ENCODE measurements around the gene FAT4.

Gene FAT4

DNA sequence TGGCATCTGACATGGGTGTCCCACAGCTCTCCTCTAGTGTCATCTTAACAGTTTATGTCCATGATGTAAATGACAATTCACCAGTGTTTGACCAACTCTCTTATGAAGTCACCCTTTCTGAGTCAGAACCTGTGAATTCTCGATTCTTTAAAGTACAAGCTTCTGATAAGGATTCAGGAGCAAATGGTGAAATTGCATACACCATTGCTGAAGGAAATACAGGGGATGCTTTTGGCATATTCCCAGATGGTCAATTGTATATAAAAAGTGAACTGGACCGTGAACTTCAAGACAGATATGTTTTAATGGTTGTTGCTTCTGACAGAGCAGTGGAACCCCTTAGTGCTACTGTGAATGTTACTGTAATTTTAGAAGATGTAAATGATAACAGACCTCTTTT lies 4.6 kb downstream of the FAT4 start:
- DNase-seq: no peak

DNA sequence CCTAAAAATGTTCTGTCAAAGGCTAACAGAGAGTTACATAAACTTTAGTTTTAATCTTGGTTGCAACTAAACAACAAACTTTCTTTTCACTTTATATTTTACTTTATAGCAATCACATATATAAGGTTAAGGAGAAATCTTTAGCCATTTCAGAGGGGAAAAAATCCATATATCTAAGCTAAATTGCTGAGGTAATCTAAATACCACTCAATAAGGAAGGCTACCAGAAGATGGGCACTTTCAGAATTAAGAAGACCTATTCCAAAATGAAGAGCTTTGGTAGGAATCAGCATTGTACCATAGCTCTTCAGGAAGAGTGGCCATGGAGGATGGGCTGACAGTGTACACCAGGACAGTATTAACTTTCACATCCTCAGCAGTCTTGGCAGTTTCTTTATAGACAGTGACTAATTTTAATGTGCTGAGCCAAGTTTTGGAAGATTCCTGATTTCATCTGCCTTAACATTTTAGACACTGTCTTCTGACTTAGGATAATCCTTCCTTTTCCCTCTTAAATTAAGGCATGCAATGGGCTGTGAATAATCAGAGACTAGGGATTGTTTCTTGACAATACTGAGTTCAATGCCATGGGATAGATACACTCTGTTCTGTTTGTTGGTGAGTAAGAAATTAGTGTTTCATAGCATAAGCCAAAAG lies 7.1 kb downstream of the FAT4 start:
- DNase-seq: no peak

DNA sequence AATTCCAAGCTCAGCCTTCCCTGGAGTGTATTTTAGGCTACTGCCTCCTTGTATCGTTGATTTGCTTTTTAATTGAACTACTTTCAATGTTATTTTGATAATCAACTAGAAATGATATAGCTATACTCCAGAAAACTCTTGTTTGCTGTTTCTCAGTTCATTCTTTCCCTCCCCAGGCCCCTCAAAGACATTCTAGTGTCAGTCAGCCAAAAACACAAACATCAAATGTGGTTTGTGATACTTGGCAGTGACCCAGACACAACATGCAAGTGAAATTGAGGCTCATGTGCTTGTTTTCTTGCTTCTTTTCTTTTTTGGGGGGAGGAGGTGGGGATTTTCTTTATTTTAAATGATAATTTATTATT lies 7.6 kb downstream of the FAT4 start:
- no peak for DNase-seq

DNA sequence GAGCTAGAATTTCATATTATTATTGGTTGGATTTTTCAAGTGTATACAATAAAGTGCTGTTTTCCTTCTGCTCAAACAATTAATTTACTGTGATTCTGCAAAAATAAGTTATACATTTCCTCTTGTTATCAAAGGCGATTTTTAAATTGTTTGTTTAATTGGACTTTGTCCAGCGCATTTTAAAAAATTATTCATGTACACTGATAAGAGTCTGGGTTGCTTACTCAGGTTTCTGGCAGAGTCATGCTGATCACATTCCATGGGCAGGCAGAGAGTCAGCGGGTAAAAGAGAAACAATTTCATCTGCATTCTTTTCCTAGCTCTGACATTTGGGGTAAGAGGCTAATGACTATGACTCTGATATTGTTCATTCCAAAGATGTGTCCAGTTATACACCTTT lies 8.9 kb downstream of the FAT4 start:
- DNase-seq: no peak

DNA sequence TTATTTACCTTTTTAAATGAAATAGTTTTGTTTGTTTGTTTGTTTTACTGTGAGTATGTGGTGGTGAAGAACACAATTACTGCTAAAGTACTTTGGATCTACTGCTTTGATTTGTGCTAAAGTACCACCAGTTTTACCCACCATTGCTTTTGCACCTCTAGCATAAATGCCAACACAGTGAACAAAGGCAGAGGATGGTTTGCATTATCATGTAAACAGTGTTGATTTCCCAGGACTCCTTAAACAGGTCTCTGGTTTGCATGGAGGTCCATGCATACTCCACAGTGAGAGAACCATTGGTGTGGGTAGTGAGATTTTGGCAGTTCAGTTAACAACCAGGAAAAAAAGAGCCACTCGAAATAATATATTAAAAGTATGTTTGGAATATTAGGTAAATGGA lies 11.0 kb downstream of the FAT4 start:
- DNase-seq: no peak

DNA sequence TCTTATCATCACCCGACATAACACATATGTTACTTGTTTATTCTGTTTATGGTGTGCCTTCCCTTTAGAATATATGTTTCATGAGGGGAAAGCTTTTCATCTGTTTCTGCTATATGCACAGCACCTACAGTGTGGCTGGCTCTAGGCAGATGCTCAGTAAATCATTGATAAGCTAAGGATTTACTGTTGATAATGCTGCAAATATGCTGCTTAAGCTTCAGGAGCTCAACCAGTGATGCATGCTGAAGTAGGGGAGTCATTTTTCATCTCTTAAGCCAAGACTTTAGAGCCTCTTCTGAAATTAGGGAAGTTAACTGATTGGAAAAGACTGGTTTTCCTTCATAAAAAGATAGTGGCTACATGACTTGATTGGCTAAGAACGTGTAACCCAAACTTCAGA lies 16.4 kb downstream of the FAT4 start:
- DNase-seq: no peak

DNA sequence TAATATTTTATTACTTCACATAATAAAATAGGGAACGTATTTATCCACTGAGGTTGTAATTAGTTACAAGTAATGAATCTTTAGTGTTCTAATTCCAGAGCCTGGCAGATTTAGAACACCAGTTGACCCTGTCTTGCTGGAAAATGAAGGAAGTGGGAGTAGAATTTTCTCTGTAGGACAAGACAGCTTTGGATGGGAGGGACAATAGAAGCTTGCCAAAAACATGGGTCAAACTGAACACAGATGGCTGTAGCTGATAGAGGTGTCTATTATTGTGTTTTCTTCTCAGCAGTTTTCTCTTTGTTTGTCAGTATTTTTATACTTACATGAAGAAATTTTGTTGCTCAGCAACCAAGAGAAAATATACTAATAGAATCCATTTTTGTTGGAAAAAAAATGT lies 20.2 kb downstream of the FAT4 start:
- DNase-seq: no peak

DNA sequence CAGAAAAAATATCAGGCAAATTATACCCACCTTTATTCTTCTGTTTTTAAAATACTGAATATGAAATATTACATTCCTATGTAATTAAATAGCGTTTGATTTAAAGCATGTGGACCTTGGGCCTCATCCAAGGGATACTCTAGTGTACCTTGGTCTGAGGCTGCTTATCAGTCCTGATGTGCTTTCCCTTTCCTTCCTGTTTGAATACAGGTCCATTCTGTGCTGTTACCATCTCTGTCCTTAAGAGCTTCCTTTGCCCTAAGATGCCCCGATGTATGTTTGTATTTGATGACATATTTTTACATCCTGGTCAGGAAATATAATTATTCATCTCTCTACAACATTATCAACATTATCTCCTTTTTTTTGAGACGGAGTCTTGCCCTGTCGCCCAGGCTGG lies 24.1 kb downstream of the FAT4 start:
- DNase-seq: no peak

DNA sequence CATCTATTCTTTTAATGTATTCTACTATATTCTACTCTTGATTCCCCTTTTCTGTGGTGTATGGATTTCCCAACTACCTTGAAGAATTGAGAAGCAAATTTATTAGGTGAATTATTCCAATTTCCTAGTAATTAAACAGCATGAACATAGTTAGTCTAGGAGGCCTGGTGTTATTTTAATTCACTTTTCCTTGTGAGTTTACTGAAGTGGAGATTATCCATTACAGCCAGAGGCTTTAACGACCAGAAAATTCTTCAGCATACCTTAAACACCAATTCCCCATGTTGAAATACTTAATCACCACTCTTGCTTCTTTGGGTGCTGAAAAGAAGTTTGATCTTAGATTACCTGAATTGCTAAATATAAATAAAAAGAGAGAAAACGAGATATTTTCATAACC lies 29.4 kb downstream of the FAT4 start:
- DNase-seq: no peak

DNA sequence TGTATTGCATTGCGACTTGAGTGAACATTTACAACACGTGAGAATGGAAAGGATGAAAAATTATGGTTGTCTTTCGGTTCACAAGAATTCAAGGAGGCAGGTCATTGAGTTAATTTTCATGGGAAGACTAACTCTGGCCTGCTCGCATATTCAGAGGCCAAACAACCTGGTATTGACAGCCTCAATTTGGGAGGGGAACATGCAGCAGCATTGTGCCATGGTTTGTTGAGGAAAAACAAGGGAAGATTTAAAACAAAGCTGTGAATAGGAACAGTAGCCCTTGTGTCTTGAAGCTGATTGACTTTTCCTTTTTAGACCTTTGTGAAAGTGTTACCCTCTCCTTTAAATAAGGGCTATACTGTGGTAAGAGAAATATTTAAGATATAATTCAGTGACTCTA lies 31.9 kb downstream of the FAT4 start:
- no peak for DNase-seq

DNA sequence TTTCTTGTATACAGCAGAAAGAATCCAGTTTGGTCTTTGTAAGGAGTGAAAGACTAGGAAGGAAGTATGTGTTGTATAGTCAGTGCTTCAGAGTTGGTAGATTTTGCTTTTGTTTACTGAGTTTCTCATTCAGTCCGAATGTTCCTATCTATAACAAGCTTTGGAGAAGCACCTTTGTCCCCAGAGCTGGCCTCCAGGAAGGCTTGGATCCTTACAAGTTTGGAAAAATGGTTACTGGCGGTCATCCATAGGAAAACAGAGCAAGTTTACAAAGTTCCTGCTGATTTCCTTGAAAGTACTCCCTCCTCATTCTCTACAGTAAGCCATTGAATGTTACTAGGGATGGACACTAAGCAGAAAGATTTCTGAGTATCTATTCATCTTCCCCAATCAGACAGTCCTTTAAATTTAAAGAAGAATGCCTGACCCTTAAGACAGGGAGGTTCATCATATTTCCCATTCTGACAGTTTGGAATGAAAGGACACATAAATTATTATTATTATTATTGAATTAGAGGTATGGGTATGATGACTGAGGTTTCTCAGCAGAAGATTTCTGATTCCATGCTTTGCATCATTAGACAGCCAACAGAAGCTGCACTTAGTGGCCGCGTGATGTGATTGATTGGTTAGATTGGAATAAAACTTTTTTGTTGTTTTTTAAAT lies 35.8 kb downstream of the FAT4 start:
- DNase-seq: no peak

DNA sequence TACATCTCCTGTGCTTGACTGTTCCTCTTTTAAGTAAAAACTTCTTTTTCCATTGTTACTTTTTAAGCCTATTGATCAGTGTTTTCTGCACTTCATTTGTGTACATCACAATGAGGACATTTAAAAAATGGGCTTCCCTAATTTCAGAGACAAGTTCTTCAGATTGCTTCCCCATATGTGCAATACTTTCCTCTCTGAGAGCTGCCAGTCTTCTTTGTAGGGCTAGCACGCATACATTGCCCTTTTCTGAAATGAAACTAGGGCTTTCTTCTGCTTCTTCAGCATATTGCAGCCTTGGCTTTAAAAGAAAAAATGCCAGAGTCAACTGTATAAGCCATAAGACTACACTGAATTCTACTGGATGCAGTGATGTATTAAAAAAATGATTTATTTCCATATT lies 37.8 kb downstream of the FAT4 start:
- DNase-seq: no peak

DNA sequence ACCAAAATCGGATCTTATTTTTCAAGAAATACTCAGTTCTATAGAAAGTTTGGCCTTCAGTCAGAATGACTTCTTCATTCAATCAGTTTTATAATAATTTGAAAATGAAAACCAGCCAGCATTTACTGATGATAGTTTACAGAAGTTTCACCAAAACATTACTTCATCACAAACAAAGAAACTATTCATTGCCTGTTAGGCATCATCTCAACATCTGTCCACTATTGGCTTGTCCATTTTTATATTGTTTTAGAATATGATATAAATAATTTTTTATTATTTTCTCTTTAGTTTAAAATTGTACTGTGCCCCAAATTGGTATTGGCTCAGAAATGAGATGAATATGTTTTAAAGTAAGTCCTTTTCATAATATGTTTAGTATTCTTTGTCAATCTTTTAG lies 38.4 kb downstream of the FAT4 start:
- no peak for DNase-seq

DNA sequence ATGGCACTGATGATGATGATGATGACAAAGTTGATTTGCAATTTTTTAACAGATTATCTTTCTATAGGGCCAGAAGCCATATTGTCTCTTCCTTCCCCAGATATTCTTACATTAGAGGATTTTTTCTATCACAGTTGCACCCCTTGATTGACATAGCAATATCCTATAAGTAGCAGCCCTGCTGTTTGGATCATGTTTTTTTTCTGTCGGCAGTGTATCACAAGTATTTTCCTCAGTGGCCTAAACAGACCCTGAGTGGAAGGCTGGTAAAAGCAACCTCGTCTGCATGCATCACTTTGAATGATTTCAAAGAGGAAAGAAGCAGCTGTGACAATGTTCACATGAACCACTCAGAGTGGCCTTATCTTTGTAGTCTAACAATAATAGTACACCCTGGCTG lies 41.0 kb downstream of the FAT4 start:
- DNase-seq: no peak

DNA sequence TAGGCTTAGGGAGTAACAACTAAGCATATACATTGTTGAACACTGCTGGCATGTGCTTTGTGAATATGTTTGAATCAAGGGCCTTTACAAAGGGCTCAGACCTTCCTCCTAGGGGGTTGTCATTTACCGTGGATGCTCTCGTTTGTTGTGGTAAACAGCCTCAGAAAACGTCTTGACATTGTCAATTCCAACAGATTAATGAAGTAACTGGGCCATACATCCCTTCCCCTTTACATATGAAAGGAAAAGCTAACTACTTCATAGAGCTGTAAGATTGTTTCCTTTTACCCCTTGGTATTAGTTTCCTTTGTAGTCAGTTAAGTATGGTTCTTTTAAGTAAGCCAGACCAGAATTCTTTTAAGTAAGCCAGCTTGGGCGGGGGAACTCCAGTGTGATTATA lies 42.9 kb downstream of the FAT4 start:
- DNase-seq: no peak

DNA sequence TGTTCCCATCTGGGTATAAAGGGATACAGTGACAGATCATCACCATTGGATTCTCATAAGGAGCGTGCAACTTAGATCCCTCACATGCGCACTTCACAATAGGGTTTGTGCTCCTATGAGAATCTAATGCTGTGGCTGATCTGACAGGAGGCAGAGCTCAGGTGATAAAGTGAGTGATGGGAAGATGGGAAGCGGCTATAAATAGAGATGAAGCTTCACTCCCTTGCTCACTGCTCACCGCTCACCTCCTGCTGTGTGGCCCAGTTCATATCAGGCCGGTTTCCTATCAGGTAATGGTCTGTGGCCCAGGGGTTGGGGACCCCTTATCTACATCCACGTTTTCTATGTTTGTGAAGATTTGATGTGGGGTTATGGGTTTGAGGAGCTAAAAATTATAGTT lies 43.7 kb downstream of the FAT4 start:
- no peak for DNase-seq

DNA sequence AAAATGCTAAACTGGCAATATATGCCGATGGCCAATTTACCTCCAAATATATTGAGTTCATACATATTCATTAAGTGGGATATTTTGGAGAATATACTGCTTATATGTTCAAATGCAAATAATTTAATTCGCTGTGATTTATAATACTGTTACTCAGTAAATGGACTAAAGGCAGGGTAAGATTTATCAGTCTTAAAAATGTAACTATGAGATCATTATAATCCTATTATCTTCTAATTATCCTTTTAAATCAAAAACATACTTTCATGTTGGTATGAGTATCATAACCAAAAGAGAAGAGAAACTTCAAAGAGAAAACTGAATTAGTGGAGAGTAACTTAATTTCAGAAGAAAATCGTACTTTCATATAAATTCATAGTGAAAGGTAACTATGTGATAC lies 44.6 kb downstream of the FAT4 start:
- no peak for DNase-seq

DNA sequence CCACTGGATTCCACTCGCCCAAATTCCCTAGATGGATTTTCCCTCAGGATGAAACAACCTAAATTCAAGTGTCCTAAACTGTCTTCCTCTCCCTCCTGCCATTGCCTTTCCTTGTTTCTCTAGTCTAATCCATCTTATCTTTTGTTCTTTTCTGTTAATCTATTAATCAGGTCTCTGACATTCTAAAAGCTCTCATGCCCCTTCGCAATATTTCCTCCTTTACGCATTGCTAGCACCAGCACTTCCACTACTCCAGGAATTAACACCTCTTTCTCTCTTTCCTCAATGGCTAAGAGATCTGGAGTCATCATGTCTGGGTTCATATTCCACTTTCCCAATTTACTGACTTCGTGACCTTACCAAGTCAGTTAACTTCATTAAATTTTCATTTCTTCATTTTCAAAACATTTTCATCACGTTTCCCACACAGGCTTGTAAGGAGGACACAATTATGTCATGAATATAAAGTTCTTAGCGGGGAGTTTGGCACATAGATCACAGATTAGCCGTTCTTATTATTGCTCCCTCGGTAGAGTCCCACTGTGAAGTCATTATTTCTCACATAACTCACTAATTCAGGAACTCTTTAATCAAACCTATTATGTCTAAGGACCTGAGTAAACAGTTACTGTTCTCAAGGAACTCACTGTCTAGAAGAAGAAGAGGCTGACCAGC lies 45.3 kb downstream of the FAT4 start:
- DNase-seq: no peak

DNA sequence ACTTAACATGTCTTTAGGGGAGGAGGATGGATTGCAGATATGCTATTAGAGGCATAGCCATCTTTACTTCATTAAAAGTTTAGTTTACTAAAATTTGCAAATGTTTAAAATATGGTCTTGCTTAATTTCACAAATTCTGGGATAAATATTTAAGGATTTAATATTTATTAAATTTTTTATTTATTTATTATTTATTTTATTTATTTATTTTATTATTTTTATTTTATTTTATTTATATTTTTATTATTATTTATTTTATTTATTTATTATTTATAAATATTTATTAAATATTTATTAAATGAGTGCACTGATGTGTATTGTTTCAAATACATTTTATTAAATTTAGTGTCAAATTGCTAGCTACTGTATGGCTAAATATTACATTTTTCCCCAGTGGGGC lies 46.0 kb downstream of the FAT4 start:
- DNase-seq: no peak

Measured in NCI-H1092 (cell line).